ENCODE measurements around the gene GLRX.

Gene GLRX

GRCh38 chr5:95862671-95863382 is 40.3 kb upstream of the GLRX start:
- Histone ChIP-seq H3K27me3 (ENCODE audit: control insufficient read depth, insufficient read depth, low read length) (no peaks in the 10 kb centered on the region), H3K9me3 (ENCODE audit: control insufficient read depth, insufficient read depth, low read length) (no peaks in the 10 kb centered on the region), H3K4me3 (ENCODE audit: low read length) (no peak overlapping the region), H3K36me3 (ENCODE audit: control insufficient read depth, insufficient read depth, low read length) (no peaks in the 10 kb centered on the region), H3K4me1 (ENCODE audit: control insufficient read depth, insufficient read depth, low read length) (peaks cover 3% of the 10 kb centered on the region; the same call in 1 of the 2 replicates), H3K27ac (ENCODE audit: low read length) (no peak overlapping the region)
- WGBS (ENCODE audit: insufficient coverage, insufficient read length) = no CpG with 5 or more reads among the region's 8 CpGs
- no peak for DNase-seq (ENCODE audit: low read depth, low spot score)

- H3K27ac ChIP-seq (ENCODE audit: low read length) = no peak overlapping the region
- DNase-seq (ENCODE audit: low read depth, low spot score) = no peak
- H3K27me3 ChIP-seq (ENCODE audit: control insufficient read depth, insufficient read depth, low read length) = no peaks in the 10 kb centered on the region
- WGBS (ENCODE audit: insufficient coverage, insufficient read length) = no CpG with 5 or more reads among the region's 8 CpGs
- no peak overlapping the region for H3K4me3 ChIP-seq (ENCODE audit: low read length)
- H3K4me1 ChIP-seq (ENCODE audit: control insufficient read depth, insufficient read depth, low read length) = peaks cover 3% of the 10 kb centered on the region; the same call in 1 of the 2 replicates
- no peaks in the 10 kb centered on the region for H3K36me3 ChIP-seq (ENCODE audit: control insufficient read depth, insufficient read depth, low read length)
- no peaks in the 10 kb centered on the region for H3K9me3 ChIP-seq (ENCODE audit: control insufficient read depth, insufficient read depth, low read length)
Measured at GRCh38 chr5:95861864-95862561, 39.5 kb upstream of the GLRX start.

GRCh38 chr5:95861221-95861863 is 38.8 kb upstream of the GLRX start:
- no peak overlapping the region for H3K27ac ChIP-seq (ENCODE audit: low read length)
- H3K27me3 ChIP-seq (ENCODE audit: control insufficient read depth, insufficient read depth, low read length) = no peaks in the 10 kb centered on the region
- peaks cover 3% of the 10 kb centered on the region; the same call in 1 of the 2 replicates for H3K4me1 ChIP-seq (ENCODE audit: control insufficient read depth, insufficient read depth, low read length)
- H3K9me3 ChIP-seq (ENCODE audit: control insufficient read depth, insufficient read depth, low read length) = no peaks in the 10 kb centered on the region
- no peak overlapping the region for H3K4me3 ChIP-seq (ENCODE audit: low read length)
- no CpG with 5 or more reads among the region's 14 CpGs for WGBS (ENCODE audit: insufficient coverage, insufficient read length)
- no peaks in the 10 kb centered on the region for H3K36me3 ChIP-seq (ENCODE audit: control insufficient read depth, insufficient read depth, low read length)
- DNase-seq (ENCODE audit: low read depth, low spot score) = no peak

GRCh38 chr5:95859661-95860060 is 37.1 kb upstream of the GLRX start:
- H3K27me3 ChIP-seq (ENCODE audit: control insufficient read depth, insufficient read depth, low read length) = no peaks in the 10 kb centered on the region
- no peaks in the 10 kb centered on the region for H3K36me3 ChIP-seq (ENCODE audit: control insufficient read depth, insufficient read depth, low read length)
- DNase-seq (ENCODE audit: low read depth, low spot score) = no peak
- no peak overlapping the region for H3K27ac ChIP-seq (ENCODE audit: low read length)
- no CpG with 5 or more reads among the region's 4 CpGs for WGBS (ENCODE audit: insufficient coverage, insufficient read length)
- peaks cover 3% of the 10 kb centered on the region; the same call in 1 of the 2 replicates for H3K4me1 ChIP-seq (ENCODE audit: control insufficient read depth, insufficient read depth, low read length)
- no peak overlapping the region for H3K4me3 ChIP-seq (ENCODE audit: low read length)
- no peaks in the 10 kb centered on the region for H3K9me3 ChIP-seq (ENCODE audit: control insufficient read depth, insufficient read depth, low read length)

GRCh38 chr5:95858661-95859595 is 36.4 kb upstream of the GLRX start:
- peaks cover 3% of the 10 kb centered on the region; the same call in 1 of the 2 replicates for H3K4me1 ChIP-seq (ENCODE audit: control insufficient read depth, insufficient read depth, low read length)
- DNase-seq (ENCODE audit: low read depth, low spot score) = peak; percentile 72
- no CpG with 5 or more reads among the region's 28 CpGs for WGBS (ENCODE audit: insufficient coverage, insufficient read length)

GRCh38 chr5:95858023-95858461 is 35.5 kb upstream of the GLRX start:
- H3K4me3 ChIP-seq (ENCODE audit: low read length) = no peak overlapping the region
- peaks cover 3% of the 10 kb centered on the region; the same call in 1 of the 2 replicates for H3K4me1 ChIP-seq (ENCODE audit: control insufficient read depth, insufficient read depth, low read length)
- WGBS (ENCODE audit: insufficient coverage, insufficient read length) = no CpG with 5 or more reads among the region's 8 CpGs
- no peaks in the 10 kb centered on the region for H3K9me3 ChIP-seq (ENCODE audit: control insufficient read depth, insufficient read depth, low read length)
- H3K27ac ChIP-seq (ENCODE audit: low read length) = no peak overlapping the region
- DNase-seq (ENCODE audit: low read depth, low spot score) = no peak
- H3K36me3 ChIP-seq (ENCODE audit: control insufficient read depth, insufficient read depth, low read length) = no peaks in the 10 kb centered on the region
- H3K27me3 ChIP-seq (ENCODE audit: control insufficient read depth, insufficient read depth, low read length) = no peaks in the 10 kb centered on the region

More at GRCh38 chr5:95858661-95859595, 36.4 kb upstream of the GLRX start:
- Histone ChIP-seq H3K4me3 (ENCODE audit: low read length) (no peak overlapping the region), H3K27me3 (ENCODE audit: control insufficient read depth, insufficient read depth, low read length) (no peaks in the 10 kb centered on the region), H3K36me3 (ENCODE audit: control insufficient read depth, insufficient read depth, low read length) (no peaks in the 10 kb centered on the region), H3K9me3 (ENCODE audit: control insufficient read depth, insufficient read depth, low read length) (no peaks in the 10 kb centered on the region), H3K27ac (ENCODE audit: low read length) (no peak overlapping the region)

GRCh38 chr5:95857185-95857945 is 34.8 kb upstream of the GLRX start:
- DNase-seq (ENCODE audit: low read depth, low spot score) = no peak
- H3K36me3 ChIP-seq (ENCODE audit: control insufficient read depth, insufficient read depth, low read length) = no peaks in the 10 kb centered on the region
- no peak overlapping the region for H3K27ac ChIP-seq (ENCODE audit: low read length)
- no peak overlapping the region for H3K4me3 ChIP-seq (ENCODE audit: low read length)
- peaks cover 3% of the 10 kb centered on the region; the same call in 1 of the 2 replicates for H3K4me1 ChIP-seq (ENCODE audit: control insufficient read depth, insufficient read depth, low read length)
- H3K27me3 ChIP-seq (ENCODE audit: control insufficient read depth, insufficient read depth, low read length) = no peaks in the 10 kb centered on the region
- no CpG with 5 or more reads among the region's 12 CpGs for WGBS (ENCODE audit: insufficient coverage, insufficient read length)
- H3K9me3 ChIP-seq (ENCODE audit: control insufficient read depth, insufficient read depth, low read length) = no peaks in the 10 kb centered on the region

GRCh38 chr5:95856501-95856981 is 34.0 kb upstream of the GLRX start:
- DNase-seq (ENCODE audit: low read depth, low spot score) = no peak
- H3K4me1 ChIP-seq (ENCODE audit: control insufficient read depth, insufficient read depth, low read length) = peaks cover 3% of the 10 kb centered on the region; the same call in 1 of the 2 replicates
- no peaks in the 10 kb centered on the region for H3K36me3 ChIP-seq (ENCODE audit: control insufficient read depth, insufficient read depth, low read length)
- H3K27me3 ChIP-seq (ENCODE audit: control insufficient read depth, insufficient read depth, low read length) = no peaks in the 10 kb centered on the region
- H3K27ac ChIP-seq (ENCODE audit: low read length) = no peak overlapping the region
- WGBS (ENCODE audit: insufficient coverage, insufficient read length) = no CpG with 5 or more reads among the region's 7 CpGs
- H3K4me3 ChIP-seq (ENCODE audit: low read length) = no peak overlapping the region
- H3K9me3 ChIP-seq (ENCODE audit: control insufficient read depth, insufficient read depth, low read length) = no peaks in the 10 kb centered on the region

- H3K4me3 ChIP-seq (ENCODE audit: low read length) = no peak overlapping the region
- H3K9me3 ChIP-seq (ENCODE audit: control insufficient read depth, insufficient read depth, low read length) = no peaks in the 10 kb centered on the region
- no CpG with 5 or more reads among the region's 3 CpGs for WGBS (ENCODE audit: insufficient coverage, insufficient read length)
- no peaks in the 10 kb centered on the region for H3K27me3 ChIP-seq (ENCODE audit: control insufficient read depth, insufficient read depth, low read length)
- peaks cover under 1% of the 10 kb centered on the region; the same call in 1 of the 2 replicates for H3K4me1 ChIP-seq (ENCODE audit: control insufficient read depth, insufficient read depth, low read length)
- DNase-seq (ENCODE audit: low read depth, low spot score) = no peak
- H3K36me3 ChIP-seq (ENCODE audit: control insufficient read depth, insufficient read depth, low read length) = no peaks in the 10 kb centered on the region
- H3K27ac ChIP-seq (ENCODE audit: low read length) = no peak overlapping the region
Measured at GRCh38 chr5:95853490-95853889, 31.0 kb upstream of the GLRX start.

Data from iPS DF 6.9 (cell line).